Left forelimb (tissue), 1 donor: Measurements from ENCODE around the gene MRPL43.

Experiments
- DNase-seq: peaks from one replicate; pipeline ENCODE4 v3.0.0-alpha.2; 2018; ENCODE audit warnings: low spot score

Gene MRPL43

DNA sequence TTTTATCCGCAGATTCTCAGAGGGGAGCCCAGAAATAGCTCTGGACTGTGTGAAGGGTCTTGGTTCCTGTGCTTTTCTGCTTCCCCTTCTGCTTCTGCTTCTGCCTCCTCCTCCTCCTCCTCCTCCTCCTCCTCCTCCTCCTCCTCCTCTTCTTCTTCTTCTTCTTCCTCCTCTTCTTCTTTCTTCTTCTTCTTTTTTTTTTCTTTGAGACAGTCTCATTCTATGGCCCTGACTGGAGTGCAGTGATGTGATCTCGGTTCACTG is 32.1 kb upstream of the MRPL43 start:
- DNase-seq: no peak

DNA sequence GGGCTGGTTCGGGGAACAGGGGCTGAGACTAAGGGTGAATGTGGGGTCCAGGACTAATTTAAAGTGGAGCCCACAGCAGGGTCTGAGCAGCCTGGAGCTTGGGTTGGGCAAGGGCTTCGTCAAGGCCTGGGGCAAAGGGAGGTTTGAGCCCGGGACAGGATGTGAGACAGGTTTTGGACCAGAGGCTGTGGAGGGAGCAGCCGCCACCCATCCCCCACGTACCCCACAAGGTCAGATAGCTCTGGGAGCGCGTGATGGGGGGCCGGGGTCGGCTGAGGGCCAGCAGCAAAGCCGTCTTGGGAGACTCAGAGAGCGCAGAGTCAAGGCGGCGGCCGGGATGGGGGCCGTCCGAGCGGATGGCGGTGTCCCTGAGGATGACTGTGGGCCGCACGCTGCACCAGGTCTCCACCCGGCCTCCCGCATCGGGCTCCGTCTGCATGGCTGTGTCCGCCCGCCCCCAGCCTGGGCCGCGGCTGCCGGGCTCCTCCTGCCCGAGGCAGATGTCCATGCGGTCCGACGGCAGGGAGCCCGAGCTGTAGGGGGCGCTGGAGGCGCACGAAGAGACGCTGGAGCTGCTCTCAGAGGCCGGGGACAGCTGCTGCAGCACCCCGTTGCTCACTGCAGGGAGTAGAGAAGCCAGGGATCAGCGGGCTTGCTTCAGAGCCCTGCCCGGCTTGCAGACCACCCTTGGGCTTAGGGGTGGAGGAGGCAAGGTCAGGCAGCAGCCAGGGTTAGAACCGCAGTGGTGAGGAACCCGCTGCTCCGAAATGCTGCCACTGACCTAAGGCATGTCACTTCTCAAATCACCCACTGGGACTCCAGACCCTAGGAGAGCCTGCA is 31.5 kb upstream of the MRPL43 start:
- DNase-seq: peak; percentile 84

DNA sequence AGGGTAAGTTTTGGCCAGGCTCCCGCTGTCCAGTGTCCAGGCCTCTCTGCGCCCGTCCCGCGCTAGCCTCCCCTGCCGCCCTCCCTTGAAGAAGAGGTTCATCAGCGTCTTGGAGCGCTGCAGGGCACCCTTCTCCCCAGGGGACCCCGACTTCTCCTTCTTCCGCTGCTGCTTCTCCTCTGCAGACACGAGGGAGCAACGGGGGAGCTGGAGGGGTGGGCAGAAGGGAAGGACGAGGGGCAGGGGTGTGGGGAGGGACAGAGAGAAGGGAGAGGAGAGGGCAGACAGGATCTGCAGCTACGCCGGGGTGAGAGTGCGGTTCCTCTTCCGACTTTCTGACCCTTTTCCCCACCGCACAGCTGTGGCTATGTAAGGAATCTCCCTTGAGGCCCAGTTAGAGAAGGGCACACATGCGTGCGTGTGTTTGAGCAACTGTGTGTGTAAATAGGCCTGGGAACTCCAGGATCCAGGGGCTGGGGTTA is 30.9 kb upstream of the MRPL43 start:
- DNase-seq: no peak

DNA sequence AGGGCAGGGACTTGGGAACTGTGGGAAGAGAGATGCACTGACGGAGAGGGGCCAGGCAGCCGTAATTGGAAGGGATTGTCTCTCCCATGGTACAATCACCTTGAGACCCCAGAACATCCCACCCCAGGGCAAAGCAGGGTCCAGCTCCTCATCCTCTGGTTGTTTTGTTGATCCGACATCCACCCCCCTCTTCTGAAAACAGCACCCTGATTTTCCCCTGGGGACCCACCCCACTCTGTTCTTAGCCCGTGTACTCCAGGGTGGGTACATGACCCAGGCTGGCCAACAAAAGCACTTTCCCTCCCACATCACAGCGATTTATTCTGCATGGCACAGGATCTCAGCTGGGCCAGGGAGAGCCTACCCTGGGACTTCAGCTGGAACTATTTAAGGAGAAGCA is 29.5 kb upstream of the MRPL43 start:
- no peak for DNase-seq

DNA sequence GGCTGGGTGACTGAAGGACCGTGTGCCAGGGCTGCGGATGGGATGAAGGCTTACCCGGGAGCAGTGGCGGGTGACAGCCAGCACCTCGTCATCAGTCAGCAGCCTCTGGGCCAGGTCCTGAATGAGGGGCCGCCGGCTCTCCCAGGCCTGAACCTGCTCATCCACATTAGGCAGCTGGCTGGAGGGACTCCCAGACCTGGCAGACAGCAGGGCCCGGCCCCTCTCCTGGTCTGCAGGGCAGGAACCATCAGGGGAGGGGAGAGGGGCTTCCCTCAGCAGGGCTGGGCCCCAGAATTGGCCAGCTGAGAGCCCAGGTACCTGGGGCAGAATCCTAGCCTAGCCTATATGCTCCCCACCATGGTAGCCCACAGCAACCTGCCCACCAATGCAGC is 28.3 kb upstream of the MRPL43 start:
- DNase-seq: no peak

DNA sequence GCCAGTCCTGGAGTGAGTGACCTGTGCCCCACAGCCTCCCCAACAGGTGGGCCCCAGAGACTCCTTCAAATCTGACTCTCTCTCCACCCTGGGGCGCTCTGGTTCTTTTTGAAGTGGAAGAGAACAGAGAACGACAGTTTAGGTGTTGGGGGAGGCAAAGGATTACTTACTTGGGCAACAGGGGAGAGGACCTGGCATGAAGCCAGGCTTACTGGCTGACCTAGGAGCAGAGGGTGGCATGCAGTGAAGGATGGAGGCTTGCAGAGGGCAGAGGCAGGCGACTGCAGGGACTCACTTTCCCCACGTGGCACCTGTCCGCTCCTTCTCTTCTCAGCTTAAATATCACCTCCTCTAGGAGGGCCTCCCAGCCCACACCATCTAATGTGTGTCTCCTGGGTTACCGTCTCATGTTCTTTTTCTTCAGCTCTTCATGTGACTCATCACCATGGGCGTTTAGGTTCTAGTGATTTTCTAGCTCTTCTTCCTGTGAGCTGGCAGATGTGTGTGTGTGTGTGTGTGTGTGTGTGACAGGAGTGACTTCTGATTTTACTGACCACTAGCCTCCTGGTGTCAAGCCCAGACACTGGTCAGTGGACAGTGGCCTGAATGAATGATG is 27.8 kb upstream of the MRPL43 start:
- no peak for DNase-seq

DNA sequence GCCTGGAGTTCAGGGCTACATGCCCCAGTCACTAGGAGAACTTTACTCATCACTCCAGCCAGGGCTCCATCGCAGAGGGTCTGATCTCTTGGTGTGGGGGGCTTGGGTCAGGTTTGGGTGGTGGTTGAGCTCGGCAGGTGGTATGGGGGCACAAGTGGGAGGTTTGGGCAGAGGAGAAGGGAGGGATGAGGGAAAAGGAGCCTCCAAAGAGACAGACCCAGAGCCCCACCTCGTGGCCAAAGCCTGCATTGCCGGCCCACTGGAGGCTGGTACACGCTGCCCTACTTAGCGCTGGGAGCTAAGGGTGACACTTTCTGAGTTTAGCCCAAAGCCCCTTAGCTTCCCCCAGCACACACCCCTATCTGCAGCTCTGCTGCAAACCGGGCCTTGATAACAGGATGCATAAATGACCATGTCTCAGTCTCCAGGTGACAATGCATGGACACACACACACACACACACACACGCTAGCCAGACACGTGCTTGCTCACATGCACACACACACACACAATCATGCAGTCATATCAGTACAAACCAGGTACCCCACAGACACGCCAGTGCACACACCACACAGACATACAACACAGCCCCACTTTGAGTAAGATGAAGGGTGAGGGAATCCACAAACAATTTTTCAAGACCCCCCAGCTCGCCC is 27.1 kb upstream of the MRPL43 start:
- peak; percentile 88 for DNase-seq

DNA sequence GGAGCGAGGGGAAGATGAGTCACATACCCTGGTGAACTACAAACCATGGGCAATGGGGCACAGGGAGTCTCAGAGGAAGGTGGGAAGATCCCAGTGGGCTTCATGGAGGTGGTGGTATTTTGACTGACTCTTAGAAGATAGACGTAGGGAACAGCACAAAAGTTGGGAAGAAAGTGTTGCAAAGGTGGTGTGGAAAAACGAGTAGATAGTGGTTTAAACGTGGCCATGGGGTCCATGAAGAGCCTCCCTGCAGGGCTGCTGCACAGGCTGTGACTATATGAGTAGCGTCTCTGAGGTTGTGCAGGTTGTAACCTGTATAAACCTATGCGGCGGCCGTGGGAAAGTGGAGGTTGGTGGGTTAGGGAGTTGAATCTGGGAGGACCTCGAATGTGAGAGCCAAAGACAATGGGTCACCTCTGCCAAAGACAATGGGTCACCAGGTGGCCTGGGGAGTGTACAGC is 26.1 kb upstream of the MRPL43 start:
- no peak for DNase-seq

DNA sequence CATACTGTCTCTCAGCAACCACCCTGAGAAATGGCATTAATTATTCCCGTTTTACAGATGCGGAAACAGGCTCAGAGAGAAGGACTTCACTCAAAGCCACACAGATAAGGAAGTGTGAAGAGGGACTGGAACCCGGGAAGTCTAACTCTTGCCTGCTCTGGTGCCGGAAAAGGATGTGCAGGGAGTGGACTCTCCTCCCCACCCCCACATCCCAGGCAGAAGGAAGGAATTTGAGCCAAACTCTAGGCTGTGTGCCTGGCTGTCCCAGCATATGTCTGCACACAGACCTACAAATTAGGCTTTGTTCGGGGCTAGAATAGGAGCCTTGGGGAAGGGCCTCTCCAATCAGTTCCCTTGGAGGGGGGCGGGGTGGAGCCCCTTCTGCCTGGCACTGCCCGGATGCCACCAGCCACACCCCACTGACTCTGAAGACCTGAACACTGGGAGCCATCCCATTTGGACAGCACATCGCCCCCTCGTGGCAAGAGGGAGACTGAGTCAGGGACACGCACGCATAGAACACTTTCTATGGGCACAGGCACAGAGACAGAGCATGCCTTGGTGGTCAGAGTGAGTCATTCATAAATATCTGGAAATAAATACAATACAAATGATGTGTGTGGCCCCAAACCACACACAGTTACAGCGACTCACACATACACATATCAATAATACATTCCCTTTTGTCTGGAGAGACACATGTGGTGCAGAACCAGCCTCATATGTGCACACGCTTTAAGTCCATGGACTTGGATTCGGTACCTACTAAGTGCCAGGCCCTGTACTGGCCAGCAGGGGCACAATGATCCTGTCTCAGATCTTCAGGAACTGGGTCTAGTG is 25.4 kb upstream of the MRPL43 start:
- DNase-seq: peak; percentile 82

DNA sequence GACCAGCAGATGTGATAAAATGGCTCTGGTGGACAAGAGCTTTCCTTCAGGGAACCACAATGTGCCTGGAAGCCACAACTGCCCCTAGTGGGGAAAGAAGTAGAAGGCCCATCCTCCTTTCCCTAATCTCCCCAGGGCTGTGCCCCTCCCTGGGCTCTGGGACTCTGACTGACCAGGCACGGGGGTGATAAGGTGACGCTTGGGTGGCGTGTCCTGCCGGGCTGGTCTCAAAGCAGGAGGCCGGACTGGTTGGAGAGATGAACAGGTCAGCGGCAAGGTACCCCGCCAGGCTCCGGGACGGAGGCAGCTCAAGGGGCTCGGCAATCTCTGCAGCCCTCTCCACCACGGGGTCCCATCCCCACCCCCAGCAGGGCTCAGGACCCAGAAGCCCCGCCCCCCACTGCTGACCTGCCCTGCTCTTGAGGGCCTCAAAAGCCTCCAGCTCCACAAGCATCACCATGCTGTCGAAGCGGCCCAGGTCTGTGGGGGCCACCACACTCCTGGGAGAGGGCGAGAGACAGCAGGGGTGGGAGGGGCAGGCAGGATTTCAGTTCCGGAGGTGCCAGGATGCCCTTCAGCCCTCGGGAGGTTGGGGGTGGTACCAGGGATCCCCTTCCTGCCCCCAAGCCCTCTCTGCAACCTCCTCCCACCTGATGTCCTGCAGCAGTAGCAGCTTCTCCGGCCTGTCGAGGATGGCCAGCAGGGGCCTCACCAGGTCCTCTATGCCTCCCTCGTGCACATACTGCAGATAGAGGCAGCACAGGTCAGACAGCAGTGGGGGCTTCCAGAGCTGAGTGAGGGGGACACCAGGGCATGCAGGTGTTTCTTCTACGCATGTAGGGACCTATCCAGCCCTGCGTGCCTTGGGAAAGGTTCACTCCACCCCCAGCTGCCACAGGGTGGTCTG is 24.5 kb upstream of the MRPL43 start:
- DNase-seq: no peak

DNA sequence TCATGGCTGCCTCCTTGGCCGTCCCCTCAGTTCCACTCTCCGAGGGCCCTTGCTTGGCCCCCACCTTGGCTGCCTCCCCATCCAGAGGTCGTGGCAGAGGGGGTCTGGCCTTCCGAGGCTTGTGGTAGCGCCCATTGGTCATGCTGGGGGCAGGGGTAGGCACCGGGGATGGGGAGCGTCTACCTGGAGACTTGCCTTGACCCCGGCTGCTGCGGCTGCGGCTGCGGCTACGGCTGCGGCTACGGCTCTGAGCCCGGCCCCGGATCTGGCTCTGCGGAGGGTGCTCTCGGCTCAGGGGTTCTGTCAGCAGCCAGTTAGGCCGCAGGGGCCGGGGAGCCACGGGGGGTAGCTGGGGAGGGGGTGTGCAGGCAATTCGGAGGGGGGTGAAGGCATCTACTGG is 23.0 kb upstream of the MRPL43 start:
- no peak for DNase-seq

DNA sequence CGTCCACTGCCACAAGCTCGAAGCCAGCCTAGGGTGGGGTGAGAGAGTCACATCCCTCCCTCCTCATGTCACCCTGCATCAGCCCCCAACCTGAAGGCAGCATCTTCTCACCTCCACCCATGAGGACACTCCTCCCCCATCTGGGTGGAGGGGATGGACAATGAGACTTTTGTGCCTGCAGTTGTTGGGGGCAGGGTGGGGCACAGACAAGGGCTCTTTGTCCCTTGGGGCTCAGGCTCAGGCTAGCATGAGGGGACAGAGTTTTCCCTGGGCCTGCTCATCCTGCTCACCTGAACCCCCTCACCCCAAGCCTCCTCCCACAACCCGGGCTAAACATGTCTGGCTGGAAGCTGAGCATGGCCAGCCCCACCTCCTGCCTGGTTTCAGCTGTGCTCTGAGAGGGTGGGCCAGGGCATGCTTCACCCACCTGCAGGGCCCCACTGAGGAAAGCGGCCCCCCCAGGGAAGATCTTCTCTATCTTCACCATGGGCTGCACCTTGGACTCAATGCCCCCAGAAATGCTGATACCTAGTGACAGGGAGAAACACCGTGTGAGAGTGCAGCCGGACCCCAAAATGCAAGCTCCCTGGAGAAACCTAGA is 21.6 kb upstream of the MRPL43 start:
- DNase-seq: no peak

DNA sequence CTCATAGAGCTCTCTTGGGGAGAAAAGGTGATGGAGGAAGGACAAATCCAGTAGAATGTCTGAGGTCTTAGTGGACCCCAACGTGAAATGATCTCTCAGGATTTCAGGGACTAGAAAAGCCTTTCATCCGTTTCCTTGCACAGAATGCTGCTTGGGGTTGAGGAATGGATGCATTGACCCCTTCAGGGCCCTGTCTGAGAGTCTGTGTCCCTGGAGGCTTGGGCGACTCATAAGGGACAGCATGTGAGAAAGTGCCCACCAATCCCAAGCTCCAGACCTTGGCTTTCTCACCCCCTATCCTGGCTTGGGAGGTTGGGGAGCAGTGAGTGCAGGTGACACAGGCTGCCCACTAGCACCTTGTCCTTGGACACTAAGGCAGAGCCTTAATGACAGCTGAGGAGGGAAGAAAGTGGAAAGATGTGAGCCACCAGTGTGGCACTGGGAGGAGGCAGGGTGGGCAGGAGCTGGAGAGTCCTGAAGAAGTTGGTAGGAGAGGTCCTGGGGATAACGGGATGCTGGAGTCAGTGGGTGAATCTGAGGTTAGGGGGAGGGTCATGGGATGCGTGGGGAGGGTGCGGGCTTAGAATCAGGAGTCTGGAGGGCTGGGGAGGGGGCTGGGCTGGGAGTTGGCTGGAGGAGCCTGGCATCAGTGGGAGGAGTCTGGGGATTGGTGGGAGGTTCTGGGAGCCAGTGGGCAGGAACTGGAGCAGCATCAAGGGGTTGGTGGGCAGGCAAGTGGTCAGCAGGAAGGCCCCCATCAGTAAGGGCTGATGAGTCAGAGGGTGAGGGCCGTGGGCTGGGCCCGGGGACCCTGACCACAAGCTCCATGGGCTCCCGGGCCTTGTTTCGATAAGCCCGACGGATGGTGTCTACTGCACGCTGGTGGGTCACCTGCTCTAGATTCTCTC is 20.9 kb upstream of the MRPL43 start:
- DNase-seq: no peak

DNA sequence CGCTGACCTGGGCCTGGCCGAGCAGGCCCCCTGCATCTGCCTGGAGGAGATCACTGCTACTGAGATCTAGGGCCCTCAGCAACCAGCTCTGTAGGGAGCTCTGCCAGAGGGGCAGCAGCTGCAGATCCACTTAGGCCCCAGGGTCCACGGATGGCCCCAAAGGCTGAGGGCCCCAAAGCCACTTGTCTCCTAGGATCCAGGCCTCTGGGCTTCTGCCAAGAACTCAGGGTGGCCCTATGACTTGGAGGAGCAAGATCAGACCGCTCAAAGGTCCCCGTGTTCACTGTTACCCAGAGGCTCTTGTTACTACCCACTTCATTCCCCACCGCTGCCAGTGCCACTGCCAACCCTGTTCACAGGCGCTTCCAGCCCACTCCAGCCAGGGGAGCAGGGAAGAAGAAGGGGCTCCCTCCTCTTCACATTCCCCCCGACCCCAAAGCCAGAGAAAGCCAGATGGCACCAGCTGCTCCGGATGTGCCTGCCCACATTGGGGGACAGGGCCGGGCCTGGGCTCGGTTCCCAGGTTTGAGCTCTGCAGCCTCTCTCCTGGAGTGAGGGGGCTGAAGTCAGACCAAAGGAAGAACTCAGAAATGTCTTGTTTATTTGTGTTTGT is 19.9 kb upstream of the MRPL43 start:
- no peak for DNase-seq

DNA sequence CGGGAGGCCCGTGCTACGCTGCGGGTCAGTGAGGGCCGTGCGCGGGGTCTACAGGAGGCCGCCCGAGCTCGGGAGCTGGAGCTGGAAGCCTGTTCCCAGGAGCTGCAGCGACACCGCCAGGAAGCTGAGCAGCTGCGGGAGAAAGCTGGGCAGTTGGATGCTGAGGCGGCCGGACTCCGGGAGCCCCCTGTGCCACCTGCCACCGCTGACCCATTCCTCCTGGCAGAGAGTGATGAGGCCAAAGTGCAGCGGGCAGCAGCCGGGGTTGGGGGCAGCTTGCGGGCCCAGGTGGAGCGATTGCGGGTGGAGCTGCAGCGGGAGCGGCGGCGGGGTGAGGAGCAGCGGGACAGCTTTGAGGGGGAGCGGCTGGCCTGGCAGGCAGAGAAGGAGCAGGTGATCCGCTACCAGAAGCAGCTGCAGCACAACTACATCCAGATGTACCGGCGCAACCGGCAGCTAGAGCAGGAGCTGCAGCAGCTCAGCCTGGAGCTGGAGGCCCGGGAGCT is 19.3 kb upstream of the MRPL43 start:
- peak; percentile 81 for DNase-seq

DNA sequence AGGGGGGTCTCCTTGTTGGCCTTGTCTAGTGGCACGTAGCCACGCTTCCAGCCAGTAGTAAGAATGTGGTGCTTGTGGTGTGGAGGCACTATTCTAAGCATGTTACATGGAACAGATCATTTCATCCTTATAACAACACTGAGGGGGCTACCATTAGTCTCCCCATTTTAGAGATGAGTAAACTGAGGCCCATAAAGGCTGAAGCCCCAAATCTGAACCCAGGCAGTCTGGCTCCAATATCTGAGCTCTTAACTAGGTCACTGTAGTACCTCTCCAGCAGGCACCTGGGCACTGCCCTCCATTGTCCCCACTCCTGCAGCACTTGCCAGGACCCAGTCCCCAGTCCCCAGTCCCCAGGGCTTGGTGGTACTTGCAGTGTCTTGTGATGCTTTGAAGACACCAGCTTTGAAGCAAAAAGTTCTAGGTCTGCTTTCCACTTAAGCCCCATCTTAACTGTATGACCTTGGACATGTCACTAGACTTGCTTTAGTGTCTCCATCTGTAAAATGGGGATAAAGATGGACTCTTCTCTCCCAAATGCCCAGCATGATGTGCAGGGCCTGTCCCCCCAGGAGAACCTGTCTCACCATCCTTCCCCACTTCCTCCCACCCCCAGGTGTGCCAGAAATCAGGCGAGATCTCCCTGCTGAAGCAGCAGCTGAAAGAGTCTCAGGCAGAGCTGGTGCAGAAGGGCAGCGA is 18.7 kb upstream of the MRPL43 start:
- no peak for DNase-seq

DNA sequence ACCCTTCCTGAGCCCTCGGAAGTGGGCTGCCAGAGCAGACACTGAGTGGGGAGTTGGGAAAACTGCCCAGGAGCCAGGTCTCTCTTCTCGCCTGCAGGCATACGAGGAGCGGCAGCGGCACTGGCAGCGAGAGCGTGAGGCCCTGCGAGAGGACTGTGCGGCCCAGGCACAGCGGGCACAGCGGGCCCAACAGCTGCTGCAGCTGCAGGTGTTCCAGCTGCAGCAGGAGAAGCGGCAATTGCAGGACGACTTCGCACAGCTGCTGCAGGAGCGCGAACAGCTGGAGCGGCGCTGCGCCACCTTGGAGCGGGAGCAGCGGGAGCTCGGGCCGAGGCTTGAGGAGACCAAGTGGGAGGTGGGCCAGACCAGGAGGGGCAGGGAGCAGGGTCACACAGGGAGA is 18.1 kb upstream of the MRPL43 start:
- no peak for DNase-seq

DNA sequence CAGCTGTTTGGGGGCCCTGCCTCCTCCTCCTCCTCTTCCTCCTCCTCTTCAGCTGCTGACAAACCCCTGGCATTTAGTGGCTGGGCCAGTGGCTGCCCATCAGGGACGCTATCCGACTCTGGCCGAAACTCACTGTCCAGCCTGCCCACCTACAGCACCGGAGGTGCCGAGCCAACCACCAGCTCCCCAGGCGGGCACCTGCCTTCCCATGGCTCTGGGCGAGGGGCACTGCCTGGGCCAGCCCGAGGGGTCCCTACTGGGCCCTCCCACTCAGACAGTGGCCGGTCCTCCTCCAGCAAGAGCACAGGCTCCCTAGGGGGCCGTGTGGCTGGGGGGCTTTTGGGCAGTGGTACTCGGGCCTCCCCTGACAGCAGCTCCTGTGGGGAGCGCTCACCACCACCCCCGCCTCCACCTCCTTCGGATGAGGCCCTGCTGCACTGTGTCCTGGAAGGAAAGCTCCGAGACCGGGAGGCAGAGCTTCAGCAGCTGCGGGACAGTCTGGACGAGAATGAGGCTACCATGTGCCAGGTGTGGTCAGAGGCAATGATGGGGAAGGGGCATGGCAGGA is 16.4 kb upstream of the MRPL43 start:
- DNase-seq: no peak
